H1 (cell line): ENCODE measurements around the gene ATP8B2. TPM values are rescaled to one million over a fixed set of nuclear protein-coding genes. Genes with fewer than 3 reads are reported as not detected.

Source experiments
- BACH1 ChIP-seq: IDR thresholded peaks from 2 replicates; pipeline ENCODE4 v1.6.1; 2012; ENCODE audit warnings: low read length, improper control_type of control experiment
- CBX5 ChIP-seq: fragments of 300-800, 300-1000 bp; sonication (generic); IDR thresholded peaks from 2 replicates; pipeline ENCODE4 v1.7.1; 2016; ENCODE audit warnings: antibody characterized with exemption, low read length, low read depth
- CHD1 ChIP-seq: IDR thresholded peaks from 2 replicates; pipeline ENCODE4 v1.6.1; 2012; ENCODE audit warnings: low read depth, low read length, improper control_type of control experiment
- CHD2 ChIP-seq: IDR thresholded peaks from 2 replicates; pipeline ENCODE4 v1.6.1; 2012; ENCODE audit warnings: low read length, improper control_type of control experiment
- CTBP2 ChIP-seq: IDR thresholded peaks from 2 replicates; pipeline ENCODE4 v1.7.0; 2011; ENCODE audit warnings: borderline replicate concordance, mild to moderate bottlenecking, moderate library complexity, mixed read lengths, low read length; ENCODE audit not compliant: insufficient read depth, insufficient read length
- GABPA ChIP-seq: IDR thresholded peaks from 2 replicates; pipeline ENCODE4 v1.6.1; 2011; ENCODE audit warnings: mild to moderate bottlenecking, low read length, moderate library complexity, borderline replicate concordance; ENCODE audit not compliant: insufficient read depth
- RBBP5 ChIP-seq: IDR thresholded peaks from 2 replicates; pipeline ENCODE4 v1.7.1; 2012; ENCODE audit warnings: low read depth, mild to moderate bottlenecking, inconsistent platforms, low read length, moderate library complexity, borderline replicate concordance
- SP2 ChIP-seq: IDR thresholded peaks from 2 replicates; pipeline ENCODE4 v1.6.1; 2012; ENCODE audit warnings: mild to moderate bottlenecking, low read length, inconsistent platforms
- polyA plus RNA-seq, 7 experiments: library from polyadenylated mRNA; depleted of rRNA in 3 of 7; stranded (reverse) in 5 of 7; unstranded in 2 of 7; fragments of >200 nt in 5 of 7; fragments of 200-250 nt in 2 of 7; gene quantifications; 1 replicate in 5 of 7; 2 replicates in 1 of 7; 4 replicates in 1 of 7; pipeline versions ENCODE4 v1.2.1 to v1.2.3, GENCODE V29; 2011 to 2013; ENCODE audit warnings: missing spikeins in 2 of 7, mixed read lengths in 2 of 7
- total RNA-seq: library from RNA; stranded (reverse); fragmentation: NEBNext Ultra II Directional; extraction: Animal tissue kit (Norgen Biotek cat#: 25700); gene quantifications from 2 replicates; pipeline ENCODE4 v1.2.1, GENCODE V29; 2021
- TF ChIP-seq, protein P1 (sequence below): fragments of 300-600 bp; sonication (generic); IDR thresholded peaks from 2 replicates; pipeline ENCODE4 v1.7.1; 2012; ENCODE audit warnings: low read length, moderate library complexity, mild to moderate bottlenecking, inconsistent platforms; ENCODE audit not compliant: insufficient replicate concordance

The ATP8B2 gene
- total and polyA plus RNA-seq, 2 of the 8 experiments (the other 6 are each of a cell fraction or from before 2014, with no cell fraction given) = 61.4 to 70.1 TPM

GRCh38 chr1:154324669-154325582, at the start of gene ATP8B2 (continued):
- TF ChIP-seq, protein P1, sequence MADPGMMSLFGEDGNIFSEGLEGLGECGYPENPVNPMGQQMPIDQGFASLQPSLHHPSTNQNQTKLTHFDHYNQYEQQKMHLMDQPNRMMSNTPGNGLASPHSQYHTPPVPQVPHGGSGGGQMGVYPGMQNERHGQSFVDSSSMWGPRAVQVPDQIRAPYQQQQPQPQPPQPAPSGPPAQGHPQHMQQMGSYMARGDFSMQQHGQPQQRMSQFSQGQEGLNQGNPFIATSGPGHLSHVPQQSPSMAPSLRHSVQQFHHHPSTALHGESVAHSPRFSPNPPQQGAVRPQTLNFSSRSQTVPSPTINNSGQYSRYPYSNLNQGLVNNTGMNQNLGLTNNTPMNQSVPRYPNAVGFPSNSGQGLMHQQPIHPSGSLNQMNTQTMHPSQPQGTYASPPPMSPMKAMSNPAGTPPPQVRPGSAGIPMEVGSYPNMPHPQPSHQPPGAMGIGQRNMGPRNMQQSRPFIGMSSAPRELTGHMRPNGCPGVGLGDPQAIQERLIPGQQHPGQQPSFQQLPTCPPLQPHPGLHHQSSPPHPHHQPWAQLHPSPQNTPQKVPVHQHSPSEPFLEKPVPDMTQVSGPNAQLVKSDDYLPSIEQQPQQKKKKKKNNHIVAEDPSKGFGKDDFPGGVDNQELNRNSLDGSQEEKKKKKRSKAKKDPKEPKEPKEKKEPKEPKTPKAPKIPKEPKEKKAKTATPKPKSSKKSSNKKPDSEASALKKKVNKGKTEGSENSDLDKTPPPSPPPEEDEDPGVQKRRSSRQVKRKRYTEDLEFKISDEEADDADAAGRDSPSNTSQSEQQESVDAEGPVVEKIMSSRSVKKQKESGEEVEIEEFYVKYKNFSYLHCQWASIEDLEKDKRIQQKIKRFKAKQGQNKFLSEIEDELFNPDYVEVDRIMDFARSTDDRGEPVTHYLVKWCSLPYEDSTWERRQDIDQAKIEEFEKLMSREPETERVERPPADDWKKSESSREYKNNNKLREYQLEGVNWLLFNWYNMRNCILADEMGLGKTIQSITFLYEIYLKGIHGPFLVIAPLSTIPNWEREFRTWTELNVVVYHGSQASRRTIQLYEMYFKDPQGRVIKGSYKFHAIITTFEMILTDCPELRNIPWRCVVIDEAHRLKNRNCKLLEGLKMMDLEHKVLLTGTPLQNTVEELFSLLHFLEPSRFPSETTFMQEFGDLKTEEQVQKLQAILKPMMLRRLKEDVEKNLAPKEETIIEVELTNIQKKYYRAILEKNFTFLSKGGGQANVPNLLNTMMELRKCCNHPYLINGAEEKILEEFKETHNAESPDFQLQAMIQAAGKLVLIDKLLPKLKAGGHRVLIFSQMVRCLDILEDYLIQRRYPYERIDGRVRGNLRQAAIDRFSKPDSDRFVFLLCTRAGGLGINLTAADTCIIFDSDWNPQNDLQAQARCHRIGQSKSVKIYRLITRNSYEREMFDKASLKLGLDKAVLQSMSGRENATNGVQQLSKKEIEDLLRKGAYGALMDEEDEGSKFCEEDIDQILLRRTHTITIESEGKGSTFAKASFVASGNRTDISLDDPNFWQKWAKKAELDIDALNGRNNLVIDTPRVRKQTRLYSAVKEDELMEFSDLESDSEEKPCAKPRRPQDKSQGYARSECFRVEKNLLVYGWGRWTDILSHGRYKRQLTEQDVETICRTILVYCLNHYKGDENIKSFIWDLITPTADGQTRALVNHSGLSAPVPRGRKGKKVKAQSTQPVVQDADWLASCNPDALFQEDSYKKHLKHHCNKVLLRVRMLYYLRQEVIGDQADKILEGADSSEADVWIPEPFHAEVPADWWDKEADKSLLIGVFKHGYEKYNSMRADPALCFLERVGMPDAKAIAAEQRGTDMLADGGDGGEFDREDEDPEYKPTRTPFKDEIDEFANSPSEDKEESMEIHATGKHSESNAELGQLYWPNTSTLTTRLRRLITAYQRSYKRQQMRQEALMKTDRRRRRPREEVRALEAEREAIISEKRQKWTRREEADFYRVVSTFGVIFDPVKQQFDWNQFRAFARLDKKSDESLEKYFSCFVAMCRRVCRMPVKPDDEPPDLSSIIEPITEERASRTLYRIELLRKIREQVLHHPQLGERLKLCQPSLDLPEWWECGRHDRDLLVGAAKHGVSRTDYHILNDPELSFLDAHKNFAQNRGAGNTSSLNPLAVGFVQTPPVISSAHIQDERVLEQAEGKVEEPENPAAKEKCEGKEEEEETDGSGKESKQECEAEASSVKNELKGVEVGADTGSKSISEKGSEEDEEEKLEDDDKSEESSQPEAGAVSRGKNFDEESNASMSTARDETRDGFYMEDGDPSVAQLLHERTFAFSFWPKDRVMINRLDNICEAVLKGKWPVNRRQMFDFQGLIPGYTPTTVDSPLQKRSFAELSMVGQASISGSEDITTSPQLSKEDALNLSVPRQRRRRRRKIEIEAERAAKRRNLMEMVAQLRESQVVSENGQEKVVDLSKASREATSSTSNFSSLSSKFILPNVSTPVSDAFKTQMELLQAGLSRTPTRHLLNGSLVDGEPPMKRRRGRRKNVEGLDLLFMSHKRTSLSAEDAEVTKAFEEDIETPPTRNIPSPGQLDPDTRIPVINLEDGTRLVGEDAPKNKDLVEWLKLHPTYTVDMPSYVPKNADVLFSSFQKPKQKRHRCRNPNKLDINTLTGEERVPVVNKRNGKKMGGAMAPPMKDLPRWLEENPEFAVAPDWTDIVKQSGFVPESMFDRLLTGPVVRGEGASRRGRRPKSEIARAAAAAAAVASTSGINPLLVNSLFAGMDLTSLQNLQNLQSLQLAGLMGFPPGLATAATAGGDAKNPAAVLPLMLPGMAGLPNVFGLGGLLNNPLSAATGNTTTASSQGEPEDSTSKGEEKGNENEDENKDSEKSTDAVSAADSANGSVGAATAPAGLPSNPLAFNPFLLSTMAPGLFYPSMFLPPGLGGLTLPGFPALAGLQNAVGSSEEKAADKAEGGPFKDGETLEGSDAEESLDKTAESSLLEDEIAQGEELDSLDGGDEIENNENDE = no peak
- TF ChIP-seq BACH1 (no peak), CTBP2 (no peak), CHD1 (no peak), GABPA (peak; percentile 33; the same call in 1 of the 2 replicates), CHD2 (no peak), RBBP5 (0 out of 2 replicates have a peak, but pooled peaks have one; percentile 29), SP2 (no peak), CBX5 (no peak)
